ENCODE measurements around the gene SLC39A6. TPM values are rescaled to one million over a fixed set of nuclear protein-coding genes. Genes with fewer than 3 reads are reported as not detected.
A peak's percentile ranks its signal among the peaks of the same experiment; 100 is the strongest.

Gene SLC39A6
- total and polyA plus RNA-seq, 2 donors (not counting 3 experiments of a cell fraction or from before 2014, with no cell fraction given) = 13.8 to 23.1 TPM

DNA sequence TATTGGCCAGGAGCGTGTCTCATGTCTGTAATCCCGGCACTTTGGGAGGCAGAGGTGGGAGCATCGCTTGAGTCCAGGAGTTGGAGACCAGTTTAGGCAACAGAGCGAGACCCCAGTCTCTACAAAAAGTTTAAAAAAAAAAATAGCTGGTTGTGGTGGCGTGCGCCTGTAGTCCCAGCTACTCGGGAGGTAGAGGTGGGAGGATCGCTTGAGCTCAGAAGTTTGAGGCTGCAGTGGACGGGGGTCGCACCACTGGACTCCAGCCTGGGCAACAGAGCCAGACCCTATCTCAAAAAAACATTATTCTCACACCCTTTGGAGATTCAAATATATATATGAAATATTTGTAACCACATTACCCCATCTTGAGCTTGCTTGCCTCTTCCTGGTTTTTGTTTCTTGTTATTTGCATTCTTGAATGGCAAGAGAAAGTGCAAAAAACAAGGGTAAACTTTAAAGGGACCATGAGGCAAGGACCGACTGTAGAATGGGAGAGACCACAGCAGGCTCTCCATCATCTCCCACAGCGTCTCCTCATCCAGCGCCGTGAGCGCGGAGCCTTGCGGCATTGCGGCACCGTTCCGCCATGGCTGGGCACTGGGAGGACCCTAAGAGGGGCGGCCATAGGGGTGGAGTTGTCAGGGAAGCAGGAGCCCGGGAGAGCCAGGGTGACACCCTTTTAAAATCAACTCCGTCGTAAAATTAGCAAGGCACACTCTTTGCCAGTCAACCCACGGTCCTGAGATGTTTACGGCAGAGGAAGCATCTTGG lies 1.9 kb upstream of the SLC39A6 start:
- Histone ChIP-seq H3K4me3 (replicated peaks in 1 of 3; ENCODE audit: insufficient read depth in 1 of 3, low read depth in 1 of 3, low read length in 3 of 3) (peak overlapping the region; percentile 64 to 93 (median 91)), H3K36me3 (ENCODE audit: control insufficient read depth in 2 of 2, extremely low read depth in 1 of 2, insufficient read depth in 2 of 2, low read length in 2 of 2) (no peaks in the 10 kb centered on the region), H3K9me1 (replicated peaks; ENCODE audit: control insufficient read depth, extremely low read depth, insufficient read depth, low read length) (no peaks in the 10 kb centered on the region), H3K4me2 (ENCODE audit: insufficient read depth, low read length) (peak overlapping the region; percentile 97), H2AFZ (ENCODE audit: low read depth, low read length) (no peak overlapping the region), H4K20me1 (replicated peaks; ENCODE audit: control insufficient read depth, extremely low read depth, insufficient read depth, low read length) (no peaks in the 10 kb centered on the region), H3K27me3 (ENCODE audit: control insufficient read depth in 2 of 2, insufficient read depth in 2 of 2, low read length in 2 of 2) (no peaks in the 10 kb centered on the region), H3K4me1 (ENCODE audit: control insufficient read depth, extremely low read depth, insufficient read depth, low read length) (peaks cover 15% of the 10 kb centered on the region), H3K9ac (replicated peaks; ENCODE audit: extremely low read depth, insufficient read depth, low read length) (no peak overlapping the region), H3K79me2 (ENCODE audit: control insufficient read depth, insufficient read depth, low read length) (peaks cover 51% of the 10 kb centered on the region), H3K27ac (ENCODE audit: insufficient read depth, low read depth, low read length) (no peak overlapping the region), H3K9me3 (replicated peaks; ENCODE audit: control insufficient read depth, insufficient read depth, low read length) (no peaks in the 10 kb centered on the region)
- POLR2A ChIA-PET = no interaction called here
- TF ChIP-seq, protein P1, sequence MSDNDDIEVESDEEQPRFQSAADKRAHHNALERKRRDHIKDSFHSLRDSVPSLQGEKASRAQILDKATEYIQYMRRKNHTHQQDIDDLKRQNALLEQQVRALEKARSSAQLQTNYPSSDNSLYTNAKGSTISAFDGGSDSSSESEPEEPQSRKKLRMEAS (IDR thresholded peaks at IDR 0.05; ENCODE audit: insufficient read depth, insufficient read length) = no peak
- TF ChIP-seq, protein P2, sequence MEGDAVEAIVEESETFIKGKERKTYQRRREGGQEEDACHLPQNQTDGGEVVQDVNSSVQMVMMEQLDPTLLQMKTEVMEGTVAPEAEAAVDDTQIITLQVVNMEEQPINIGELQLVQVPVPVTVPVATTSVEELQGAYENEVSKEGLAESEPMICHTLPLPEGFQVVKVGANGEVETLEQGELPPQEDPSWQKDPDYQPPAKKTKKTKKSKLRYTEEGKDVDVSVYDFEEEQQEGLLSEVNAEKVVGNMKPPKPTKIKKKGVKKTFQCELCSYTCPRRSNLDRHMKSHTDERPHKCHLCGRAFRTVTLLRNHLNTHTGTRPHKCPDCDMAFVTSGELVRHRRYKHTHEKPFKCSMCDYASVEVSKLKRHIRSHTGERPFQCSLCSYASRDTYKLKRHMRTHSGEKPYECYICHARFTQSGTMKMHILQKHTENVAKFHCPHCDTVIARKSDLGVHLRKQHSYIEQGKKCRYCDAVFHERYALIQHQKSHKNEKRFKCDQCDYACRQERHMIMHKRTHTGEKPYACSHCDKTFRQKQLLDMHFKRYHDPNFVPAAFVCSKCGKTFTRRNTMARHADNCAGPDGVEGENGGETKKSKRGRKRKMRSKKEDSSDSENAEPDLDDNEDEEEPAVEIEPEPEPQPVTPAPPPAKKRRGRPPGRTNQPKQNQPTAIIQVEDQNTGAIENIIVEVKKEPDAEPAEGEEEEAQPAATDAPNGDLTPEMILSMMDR (IDR thresholded peaks at IDR 0.05; ENCODE audit: extremely low read depth in 1 of 2, insufficient read depth in 1 of 2, low read depth in 1 of 2, low read length in 2 of 2) = no peak
- TF ChIP-seq FOS (IDR thresholded peaks at IDR 0.05; ENCODE audit: borderline replicate concordance, insufficient read depth, low read length) = no peak
- TF ChIP-seq JUN (IDR thresholded peaks at IDR 0.05; ENCODE audit: borderline replicate concordance, insufficient read depth, insufficient read length, low read depth) = no peak
- TF ChIP-seq GATA2 (IDR thresholded peaks at IDR 0.05; ENCODE audit: insufficient read depth, insufficient read length, low read depth, low read length) = no peak
- no peak for TF ChIP-seq POLR2A (IDR thresholded peaks at IDR 0.05; ENCODE audit: low read depth, low read length)
- TF ChIP-seq EZH2 (IDR thresholded peaks at IDR 0.05; ENCODE audit: borderline replicate concordance, low read depth, low read length, severe bottlenecking) = no peak
- TF ChIP-seq MYC (IDR thresholded peaks at IDR 0.05; ENCODE audit: low read depth, low read length) = no peak
- no peak for TF ChIP-seq POLR2AphosphoS5 (IDR thresholded peaks at IDR 0.05; ENCODE audit: insufficient read depth, low read depth, low read length)
- CTCF ChIA-PET = interaction anchor here (0.8 to 4.4 kb wide), 2 partner anchors 113 to 152 kb away, joined by 4 to 26 read pairs; no protein-coding TSS in a partner anchor
- DNase-seq (ENCODE audit: low read depth, low spot score) (no peak), FAIRE-seq (no peak)
- intact Hi-C loops (cut with micrococcal nuclease) (no loop called here), dilution Hi-C loops (cut with MboI; ENCODE audit: extremely low pct_ligation_motif_present, low sequenced_read_pairs) (no loop called here)
- BruUV-seq (replicated peaks) = no TSS peak
